ENCODE data around the gene PCNX3.

- no peak for TF ChIP-seq EZH2 (IDR thresholded peaks at IDR 0.05; ENCODE audit: low read length, missing control alignments)
- TF ChIP-seq CTCF (conservative IDR thresholded peaks at IDR 0.05 in 1 of 2, IDR thresholded peaks at IDR 0.05 in 1 of 2; ENCODE audit: low read depth in 1 of 2, low read length in 2 of 2), result no peak
These were observed 30.8 kb upstream of the PCNX3 start for GRCh38 chr11:65584723-65585171.
